ENCODE data around the gene HILPDA. TPM values are rescaled to one million over a fixed set of nuclear protein-coding genes. Genes with fewer than 3 reads are reported as not detected.

Gene HILPDA
- total RNA-seq, 1 experiment from 2014 or later: 17.4 TPM

GRCh38 chr7:128420773-128421172 lies 34.9 kb upstream of the HILPDA start:
- no peak for DNase-seq
- Mint-ChIP-seq H3K4me1 (ENCODE audit: low read depth, unreplicated experiment) (peaks cover 7% of the 10 kb centered on the region), H3K9me3 (ENCODE audit: low read depth, unreplicated experiment) (no peaks in the 10 kb centered on the region), H3K4me3 (ENCODE audit: low read depth, unreplicated experiment) (no peak overlapping the region), H3K27ac (ENCODE audit: unreplicated experiment) (no peak overlapping the region), H3K27me3 (ENCODE audit: unreplicated experiment) (peaks cover 22% of the 10 kb centered on the region), H3K36me3 (ENCODE audit: insufficient read depth, unreplicated experiment) (peaks cover 5% of the 10 kb centered on the region)
- TF ChIP-seq CTCF (IDR thresholded peaks at IDR 0.05; ENCODE audit: unreplicated experiment): no peak
- CTCF ChIA-PET: interaction anchor here (0.6 kb wide), 1 partner anchor 27 kb away, joined by 7 read pairs; no protein-coding TSS in a partner anchor
- BruUV-seq (replicated peaks): no TSS peak
- intact Hi-C loops (cut with micrococcal nuclease; ENCODE audit: unreplicated experiment): no loop called here

- H3K4me1 Mint-ChIP-seq (ENCODE audit: low read depth, unreplicated experiment): peaks cover 7% of the 10 kb centered on the region
- BruUV-seq (replicated peaks): no TSS peak
- intact Hi-C loops (cut with micrococcal nuclease; ENCODE audit: unreplicated experiment): no loop called here
- H3K4me3 Mint-ChIP-seq (ENCODE audit: low read depth, unreplicated experiment): no peak overlapping the region
- H3K27ac Mint-ChIP-seq (ENCODE audit: unreplicated experiment): no peak overlapping the region
- TF ChIP-seq CTCF (IDR thresholded peaks at IDR 0.05; ENCODE audit: unreplicated experiment): no peak
- H3K9me3 Mint-ChIP-seq (ENCODE audit: low read depth, unreplicated experiment): no peaks in the 10 kb centered on the region
- no peak for DNase-seq
- CTCF ChIA-PET: no interaction called here
- H3K27me3 Mint-ChIP-seq (ENCODE audit: unreplicated experiment): peaks cover 22% of the 10 kb centered on the region
- peaks cover 5% of the 10 kb centered on the region for H3K36me3 Mint-ChIP-seq (ENCODE audit: insufficient read depth, unreplicated experiment)
These were observed 34.3 kb upstream of the HILPDA start for GRCh38 chr7:128421384-128421783.

- Mint-ChIP-seq H3K4me3 (ENCODE audit: low read depth, unreplicated experiment) (no peak overlapping the region), H3K27ac (ENCODE audit: unreplicated experiment) (no peak overlapping the region), H3K4me1 (ENCODE audit: low read depth, unreplicated experiment) (peaks cover 7% of the 10 kb centered on the region), H3K36me3 (ENCODE audit: insufficient read depth, unreplicated experiment) (peaks cover 5% of the 10 kb centered on the region), H3K27me3 (ENCODE audit: unreplicated experiment) (peaks cover 22% of the 10 kb centered on the region), H3K9me3 (ENCODE audit: low read depth, unreplicated experiment) (no peaks in the 10 kb centered on the region)
- BruUV-seq (replicated peaks): no TSS peak
- CTCF ChIA-PET: no interaction called here
- DNase-seq: no peak
- intact Hi-C loops (cut with micrococcal nuclease; ENCODE audit: unreplicated experiment): no loop called here
- no peak for TF ChIP-seq CTCF (IDR thresholded peaks at IDR 0.05; ENCODE audit: unreplicated experiment)
These were observed 33.6 kb upstream of the HILPDA start for GRCh38 chr7:128422037-128422436.

- no peak for DNase-seq
- intact Hi-C loops (cut with micrococcal nuclease; ENCODE audit: unreplicated experiment): no loop called here
- TF ChIP-seq CTCF (IDR thresholded peaks at IDR 0.05; ENCODE audit: unreplicated experiment): no peak
- no TSS peak for BruUV-seq (replicated peaks)
- no peak overlapping the region for H3K27ac Mint-ChIP-seq (ENCODE audit: unreplicated experiment)
- peaks cover 7% of the 10 kb centered on the region for H3K4me1 Mint-ChIP-seq (ENCODE audit: low read depth, unreplicated experiment)
- peaks cover 5% of the 10 kb centered on the region for H3K36me3 Mint-ChIP-seq (ENCODE audit: insufficient read depth, unreplicated experiment)
- H3K27me3 Mint-ChIP-seq (ENCODE audit: unreplicated experiment): peaks cover 22% of the 10 kb centered on the region
- no peaks in the 10 kb centered on the region for H3K9me3 Mint-ChIP-seq (ENCODE audit: low read depth, unreplicated experiment)
- no peak overlapping the region for H3K4me3 Mint-ChIP-seq (ENCODE audit: low read depth, unreplicated experiment)
- CTCF ChIA-PET: interaction anchor here (0.6 kb wide), 1 partner anchor 466 kb away, joined by 4 read pairs; no protein-coding TSS in a partner anchor
These were observed 32.8 kb upstream of the HILPDA start for GRCh38 chr7:128422842-128423241.

All from Calu3 (cell line).